Activated CD8-positive, alpha-beta T cell treated with anti-CD3 and anti-CD28 coated beads for 36 hours (primary cell): ENCODE measurements around the gene FSTL4. TPM values are rescaled to one million over a fixed set of nuclear protein-coding genes. Genes with fewer than 3 reads are reported as not detected.

Experiments used
- ATAC-seq: fragments of 200-7000 bp; cut with Tn5 transposase; one replicate; pipeline ENCODE4 v1.10.0; 2021; ENCODE audit warnings: mild to moderate bottlenecking, moderate library complexity
- CTCF ChIA-PET: fragments of 350-600 bp; sonication (Branson Sonifier 250); formaldehyde crosslinking; loops from one replicate; lab custom pipeline; 2021; ENCODE audit warnings: antibody characterized with exemption; lab: Charles Lee
- POLR2A ChIA-PET: fragments of 350-600 bp; sonication (Branson Sonifier 250); formaldehyde crosslinking; loops from one replicate; lab custom pipeline; 2021; ENCODE audit warnings: antibody characterized with exemption; lab: Charles Lee
- DNase-seq: peaks from one replicate; pipeline ENCODE4 v3.0.0-alpha.2; 2020
- H3K27ac Mint-ChIP-seq: one replicate; pipeline ENCODE4 v1.8.0; 2021; ENCODE audit warnings: mild to moderate bottlenecking, mixed read lengths
- H3K27me3 Mint-ChIP-seq: one replicate; pipeline ENCODE4 v1.8.0; 2021; ENCODE audit warnings: mixed read lengths
- H3K36me3 Mint-ChIP-seq: one replicate; pipeline ENCODE4 v1.8.0; 2021; ENCODE audit warnings: low read depth, mixed read lengths
- H3K4me1 Mint-ChIP-seq: one replicate; pipeline ENCODE4 v1.8.0; 2021; ENCODE audit warnings: low read depth, mixed read lengths
- H3K4me3 Mint-ChIP-seq: one replicate; pipeline ENCODE4 v1.8.0; 2021; ENCODE audit warnings: mild to moderate bottlenecking, moderate library complexity, mixed read lengths
- H3K9me3 Mint-ChIP-seq: one replicate; pipeline ENCODE4 v1.8.0; 2021; ENCODE audit warnings: mixed read lengths
- intact Hi-C: fragments of 100-400 bp; cut with micrococcal nuclease; formaldehyde crosslinking; loops from one replicate; pipeline ENCODE4 v1.10.0; 2022
- total RNA-seq, 2 experiments: library from RNA; stranded (reverse); gene quantifications; one replicate each; pipeline ENCODE4 v1.2.3, GENCODE V29; 2021
- TF ChIP-seq, protein P1 (sequence below): fragments of 200-600 bp; IDR thresholded peaks from one replicate; pipeline ENCODE4 v1.8.0; 2022; ENCODE audit warnings: antibody characterized with exemption, mild to moderate bottlenecking

Gene FSTL4
- total RNA-seq, 2 experiments from 2014 or later: not detected

DNA sequence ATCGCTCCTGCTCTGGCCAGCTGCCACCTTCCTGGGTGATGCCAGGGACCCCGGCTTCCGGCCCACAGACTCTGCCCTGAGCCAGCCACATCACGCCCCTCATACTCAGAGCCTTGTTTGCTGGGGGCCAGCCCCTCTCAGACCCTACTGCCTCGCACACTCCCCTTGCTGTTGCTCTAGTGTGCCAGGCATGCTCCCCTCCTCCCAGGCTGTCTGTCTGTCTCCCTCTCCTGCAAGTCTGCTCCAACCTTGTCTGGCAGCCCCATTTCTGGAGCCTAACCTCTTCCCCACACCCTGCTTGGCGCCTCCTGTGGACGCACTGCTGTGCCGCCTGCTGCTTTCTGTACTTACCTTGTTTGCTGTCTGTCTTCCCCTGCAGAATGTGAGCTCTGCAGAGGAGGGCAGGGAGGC is 375.8 kb downstream of the FSTL4 start:
- Mint-ChIP-seq H3K27ac (no peak overlapping the region), H3K27me3 (no peaks in the 10 kb centered on the region), H3K4me3 (no peak overlapping the region), H3K4me1 (peaks cover 2% of the 10 kb centered on the region), H3K9me3 (peaks cover 2% of the 10 kb centered on the region), H3K36me3 (no peaks in the 10 kb centered on the region)
- ChIA-PET POLR2A (no interaction called here), CTCF (no interaction called here)
- ATAC-seq (no peak), DNase-seq (no peak)
- TF ChIP-seq, protein P1, sequence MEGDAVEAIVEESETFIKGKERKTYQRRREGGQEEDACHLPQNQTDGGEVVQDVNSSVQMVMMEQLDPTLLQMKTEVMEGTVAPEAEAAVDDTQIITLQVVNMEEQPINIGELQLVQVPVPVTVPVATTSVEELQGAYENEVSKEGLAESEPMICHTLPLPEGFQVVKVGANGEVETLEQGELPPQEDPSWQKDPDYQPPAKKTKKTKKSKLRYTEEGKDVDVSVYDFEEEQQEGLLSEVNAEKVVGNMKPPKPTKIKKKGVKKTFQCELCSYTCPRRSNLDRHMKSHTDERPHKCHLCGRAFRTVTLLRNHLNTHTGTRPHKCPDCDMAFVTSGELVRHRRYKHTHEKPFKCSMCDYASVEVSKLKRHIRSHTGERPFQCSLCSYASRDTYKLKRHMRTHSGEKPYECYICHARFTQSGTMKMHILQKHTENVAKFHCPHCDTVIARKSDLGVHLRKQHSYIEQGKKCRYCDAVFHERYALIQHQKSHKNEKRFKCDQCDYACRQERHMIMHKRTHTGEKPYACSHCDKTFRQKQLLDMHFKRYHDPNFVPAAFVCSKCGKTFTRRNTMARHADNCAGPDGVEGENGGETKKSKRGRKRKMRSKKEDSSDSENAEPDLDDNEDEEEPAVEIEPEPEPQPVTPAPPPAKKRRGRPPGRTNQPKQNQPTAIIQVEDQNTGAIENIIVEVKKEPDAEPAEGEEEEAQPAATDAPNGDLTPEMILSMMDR: no peak
- intact Hi-C loops: no loop called here

DNA sequence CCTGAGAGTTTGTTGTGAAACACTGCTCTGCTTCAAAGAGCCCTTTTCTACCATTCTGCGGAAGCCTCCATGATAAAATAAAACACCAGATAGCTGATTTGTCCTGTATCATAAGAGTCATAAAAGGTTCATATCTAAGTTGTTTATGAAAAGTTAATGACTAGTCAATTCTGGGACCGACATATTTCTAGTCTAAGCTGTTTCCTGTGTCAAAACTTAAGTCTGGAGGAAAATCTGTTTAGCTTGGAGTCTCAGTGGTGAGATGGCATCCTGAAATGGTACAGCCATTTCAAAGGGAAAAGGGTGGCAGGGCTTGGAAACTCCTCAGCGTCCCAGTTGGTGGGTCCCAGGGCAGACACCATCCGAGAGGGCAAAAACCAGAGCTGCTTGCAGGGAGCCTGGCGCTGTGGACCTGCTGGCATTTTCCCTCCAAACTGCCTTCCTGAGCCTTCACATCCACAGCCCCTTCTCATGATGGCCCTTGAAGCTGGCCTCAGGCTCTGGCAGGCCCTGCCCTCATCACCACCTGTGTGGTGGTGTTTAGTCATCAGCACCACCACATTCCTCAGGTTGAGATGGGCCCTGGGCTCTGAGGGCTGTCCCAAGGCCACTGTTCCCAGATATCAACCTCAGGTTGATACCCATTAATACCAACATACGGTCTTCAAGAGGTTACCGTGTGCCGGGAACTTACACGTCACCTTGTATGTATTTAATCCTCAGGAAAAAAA is 376.5 kb downstream of the FSTL4 start:
- TF ChIP-seq, protein P1: no peak
- Mint-ChIP-seq H3K36me3 (no peaks in the 10 kb centered on the region), H3K4me3 (no peak overlapping the region), H3K27ac (no peak overlapping the region), H3K27me3 (no peaks in the 10 kb centered on the region), H3K9me3 (peaks cover 2% of the 10 kb centered on the region), H3K4me1 (peaks cover 2% of the 10 kb centered on the region)
- ATAC-seq (no peak), DNase-seq (no peak)
- intact Hi-C loops: no loop called here
- ChIA-PET CTCF (interaction anchor here (0.5 kb wide), 1 partner anchor 49 kb away, joined by 3 read pairs; no protein-coding TSS in a partner anchor), POLR2A (no interaction called here)

- DNase-seq (no peak), ATAC-seq (no peak)
- Mint-ChIP-seq H3K9me3 (peaks cover 1% of the 10 kb centered on the region), H3K36me3 (no peaks in the 10 kb centered on the region), H3K4me3 (no peak overlapping the region), H3K27ac (no peak overlapping the region), H3K4me1 (peaks cover 1% of the 10 kb centered on the region), H3K27me3 (no peaks in the 10 kb centered on the region)
- POLR2A ChIA-PET: no interaction called here
- intact Hi-C loops: no loop called here
- CTCF ChIA-PET: interaction anchor here (1.4 kb wide), 1 partner anchor 11 kb away, joined by 4 read pairs; no protein-coding TSS in a partner anchor
- TF ChIP-seq, protein P1: no peak
These were observed 377.4 kb downstream of the FSTL4 start for GRCh38 chr5:133234911-133235310.

DNA sequence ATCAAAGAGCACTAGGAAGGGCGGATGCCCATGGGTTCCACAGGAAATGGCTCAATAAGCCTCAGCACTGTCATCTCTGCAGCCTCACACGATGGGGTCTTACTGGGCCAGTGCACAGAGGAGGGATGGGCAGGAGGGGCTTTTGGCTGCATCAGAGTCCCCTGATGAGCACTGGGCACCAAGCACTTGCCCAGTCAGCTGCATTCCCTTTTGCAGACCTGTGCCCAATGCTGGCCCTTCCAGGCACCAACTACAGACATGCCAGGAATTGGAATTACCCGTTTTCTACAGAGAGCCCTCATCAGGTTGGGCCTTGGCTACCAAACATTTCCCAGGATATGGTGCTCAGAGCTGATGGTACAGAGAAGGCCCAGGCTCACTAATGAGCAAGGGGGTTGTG is 378.1 kb downstream of the FSTL4 start:
- CTCF ChIA-PET: interaction anchor here (1.4 kb wide), 1 partner anchor 11 kb away, joined by 4 read pairs; no protein-coding TSS in a partner anchor
- H3K9me3 Mint-ChIP-seq: no peaks in the 10 kb centered on the region
- no peaks in the 10 kb centered on the region for H3K4me1 Mint-ChIP-seq
- H3K36me3 Mint-ChIP-seq: no peaks in the 10 kb centered on the region
- no peak overlapping the region for H3K27ac Mint-ChIP-seq
- ATAC-seq: no peak
- intact Hi-C loops: no loop called here
- H3K27me3 Mint-ChIP-seq: no peaks in the 10 kb centered on the region
- DNase-seq: no peak
- no peak overlapping the region for H3K4me3 Mint-ChIP-seq
- TF ChIP-seq, protein P1: no peak
- POLR2A ChIA-PET: no interaction called here

DNA sequence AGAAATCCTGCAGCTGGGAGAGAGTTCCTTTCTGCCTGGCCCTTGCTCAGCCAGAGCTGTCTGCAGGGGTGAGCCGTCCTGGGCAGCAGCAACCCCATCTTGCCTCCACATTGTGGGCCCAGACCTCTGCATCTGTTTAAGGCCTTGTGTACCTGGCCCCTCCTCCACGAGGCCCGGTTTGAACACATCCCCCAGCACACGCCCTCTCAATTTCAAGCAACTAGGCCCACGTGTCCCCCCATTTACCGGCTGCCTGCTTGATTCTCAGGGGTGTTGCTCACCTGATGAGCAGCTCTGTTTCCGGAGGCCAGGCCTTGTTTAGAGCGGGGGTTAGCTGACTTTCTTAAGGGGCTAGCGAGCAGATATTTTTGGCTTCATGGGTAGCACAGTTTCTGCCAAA is 378.7 kb downstream of the FSTL4 start:
- ChIA-PET CTCF (no interaction called here), POLR2A (interaction anchor here (0.6 kb wide), 1 partner anchor 29 kb away, joined by 3 read pairs; no protein-coding TSS in a partner anchor)
- DNase-seq (no peak), ATAC-seq (no peak)
- no peak overlapping the region for H3K27ac Mint-ChIP-seq
- H3K9me3 Mint-ChIP-seq: no peaks in the 10 kb centered on the region
- no peak overlapping the region for H3K4me3 Mint-ChIP-seq
- TF ChIP-seq, protein P1: no peak
- H3K27me3 Mint-ChIP-seq: no peaks in the 10 kb centered on the region
- H3K4me1 Mint-ChIP-seq: no peaks in the 10 kb centered on the region
- intact Hi-C loops: no loop called here
- H3K36me3 Mint-ChIP-seq: no peaks in the 10 kb centered on the region
